MM.1S (cell line): ENCODE data around the gene TULP3.

ENCODE experiments used
- EZH2 ChIP-seq: fragments of 300-600 bp; sonication (generic); optimal IDR thresholded peaks from 2 replicates; pipeline ENCODE3; 2017; ENCODE audit warnings: low read depth, mild to moderate bottlenecking, antibody characterized with exemption, low read length, mixed read lengths
- TF ChIP-seq, protein P1 (sequence below): fragments of 300-600 bp; sonication (generic); IDR thresholded peaks from 2 replicates; pipeline ENCODE4 v1.5.1; 2016; ENCODE audit warnings: antibody characterized with exemption, low read length, mixed read lengths

DNA sequence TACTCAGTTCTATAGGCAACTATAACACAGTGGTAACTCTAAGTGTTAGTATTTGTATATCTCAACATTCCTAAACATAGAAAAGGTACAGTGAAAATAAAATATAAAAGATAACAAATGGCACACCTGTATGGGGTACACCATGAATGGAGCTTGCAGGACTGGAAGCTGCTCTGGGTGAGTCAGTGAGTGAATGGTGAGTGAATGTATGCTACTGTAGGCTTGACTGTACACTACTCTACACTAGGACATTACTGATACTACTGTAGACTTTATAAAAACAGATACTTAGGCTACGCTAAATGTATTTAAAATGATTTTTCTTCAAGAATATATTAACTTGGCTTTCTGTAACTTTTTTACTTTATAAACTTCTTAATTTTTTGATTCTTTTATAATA lies 94.0 kb downstream of the TULP3 start:
- TF ChIP-seq, protein P1, sequence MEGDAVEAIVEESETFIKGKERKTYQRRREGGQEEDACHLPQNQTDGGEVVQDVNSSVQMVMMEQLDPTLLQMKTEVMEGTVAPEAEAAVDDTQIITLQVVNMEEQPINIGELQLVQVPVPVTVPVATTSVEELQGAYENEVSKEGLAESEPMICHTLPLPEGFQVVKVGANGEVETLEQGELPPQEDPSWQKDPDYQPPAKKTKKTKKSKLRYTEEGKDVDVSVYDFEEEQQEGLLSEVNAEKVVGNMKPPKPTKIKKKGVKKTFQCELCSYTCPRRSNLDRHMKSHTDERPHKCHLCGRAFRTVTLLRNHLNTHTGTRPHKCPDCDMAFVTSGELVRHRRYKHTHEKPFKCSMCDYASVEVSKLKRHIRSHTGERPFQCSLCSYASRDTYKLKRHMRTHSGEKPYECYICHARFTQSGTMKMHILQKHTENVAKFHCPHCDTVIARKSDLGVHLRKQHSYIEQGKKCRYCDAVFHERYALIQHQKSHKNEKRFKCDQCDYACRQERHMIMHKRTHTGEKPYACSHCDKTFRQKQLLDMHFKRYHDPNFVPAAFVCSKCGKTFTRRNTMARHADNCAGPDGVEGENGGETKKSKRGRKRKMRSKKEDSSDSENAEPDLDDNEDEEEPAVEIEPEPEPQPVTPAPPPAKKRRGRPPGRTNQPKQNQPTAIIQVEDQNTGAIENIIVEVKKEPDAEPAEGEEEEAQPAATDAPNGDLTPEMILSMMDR = no peak
- TF ChIP-seq EZH2 = no peak
